Smooth muscle cell (in vitro differentiated cells): ENCODE results near the gene GRM3. TPM values are rescaled to one million over a fixed set of nuclear protein-coding genes. Genes with fewer than 3 reads are reported as not detected.

Source experiments
- DNase-seq: peaks from one replicate; lab custom pipeline; 2025; ENCODE audit not compliant: unreplicated experiment; lab: John Stamatoyannopoulos, UW
- H2AFZ ChIP-seq: fragments of 200-600 bp; sonication (generic); 2 replicates; pipeline ENCODE4 v1.6.0; 2016; ENCODE audit warnings: antibody characterized with exemption, low read depth, mild to moderate bottlenecking
- H3F3A ChIP-seq: fragments of 200-600 bp; sonication (generic); 2 replicates; pipeline ENCODE4 v1.6.0; 2017; ENCODE audit warnings: antibody characterized with exemption, low read depth
- H3K27ac ChIP-seq: fragments of 200-600 bp; sonication (generic); 2 replicates; pipeline ENCODE4 v1.5.1; 2016; ENCODE audit warnings: low read depth, mild to moderate bottlenecking
- H3K27me3 ChIP-seq: fragments of 200-600 bp; sonication (generic); 2 replicates; pipeline ENCODE4 v1.6.1; 2016; ENCODE audit warnings: low read depth, mild to moderate bottlenecking
- H3K36me3 ChIP-seq: fragments of 200-600 bp; sonication (generic); 2 replicates; pipeline ENCODE4 v1.5.1; 2016; ENCODE audit warnings: low read depth
- H3K4me1 ChIP-seq: fragments of 200-600 bp; sonication (generic); 2 replicates; pipeline ENCODE4 v1.5.1; 2016; ENCODE audit warnings: low read depth
- H3K4me2 ChIP-seq: fragments of 200-600 bp; sonication (generic); 2 replicates; pipeline ENCODE4 v1.6.0; 2016; ENCODE audit warnings: mild to moderate bottlenecking
- H3K4me3 ChIP-seq: fragments of 200-600 bp; sonication (generic); 2 replicates; pipeline ENCODE4 v1.5.1; 2016; ENCODE audit warnings: mild to moderate bottlenecking
- H3K79me2 ChIP-seq: fragments of 200-600 bp; sonication (generic); 2 replicates; pipeline ENCODE4 v1.6.0; 2016; ENCODE audit warnings: low read depth, mild to moderate bottlenecking
- H3K9ac ChIP-seq: fragments of 200-600 bp; sonication (generic); 2 replicates; pipeline ENCODE4 v1.6.0; 2016; ENCODE audit warnings: low read depth
- H3K9me3 ChIP-seq: fragments of 200-600 bp; sonication (generic); replicated peaks from 2 replicates; pipeline ENCODE4 v1.5.1; 2016; ENCODE audit warnings: low read depth
- H4K20me1 ChIP-seq: fragments of 200-600 bp; sonication (generic); 2 replicates; pipeline ENCODE4 v1.6.0; 2016; ENCODE audit warnings: low read depth
- WGBS: methylation state at CpG from one replicate; pipeline ENCODE4 v1.1.7; 2016; ENCODE audit warnings: low lambda C conversion rate; 5-methylcytosine and 5-hydroxymethylcytosine counted together
- polyA plus RNA-seq: library from polyadenylated mRNA; unstranded; fragments of >200 nt; fragmentation: Nextera tagmentation; extraction: Ambion mirVana; gene quantifications from 2 replicates; pipeline ENCODE4 v1.2.1, GENCODE V29; 2016
- total RNA-seq: library from RNA; depleted of rRNA; stranded (reverse); fragments of >200 nt; gene quantifications from 2 replicates; pipeline ENCODE4 v1.2.3, GENCODE V29; 2014
- TF ChIP-seq, protein P1 (sequence below): fragments of 200-600 bp; sonication (generic); IDR thresholded peaks from 2 replicates; pipeline ENCODE4 v1.5.1; 2017; ENCODE audit warnings: borderline replicate concordance, mild to moderate bottlenecking, antibody characterized with exemption; ENCODE audit not compliant: insufficient read depth, poor library complexity, severe bottlenecking

The GRM3 gene
- total and polyA plus RNA-seq, 2 experiments from 2014 or later = 0.35 TPM; not detected in 1

DNA sequence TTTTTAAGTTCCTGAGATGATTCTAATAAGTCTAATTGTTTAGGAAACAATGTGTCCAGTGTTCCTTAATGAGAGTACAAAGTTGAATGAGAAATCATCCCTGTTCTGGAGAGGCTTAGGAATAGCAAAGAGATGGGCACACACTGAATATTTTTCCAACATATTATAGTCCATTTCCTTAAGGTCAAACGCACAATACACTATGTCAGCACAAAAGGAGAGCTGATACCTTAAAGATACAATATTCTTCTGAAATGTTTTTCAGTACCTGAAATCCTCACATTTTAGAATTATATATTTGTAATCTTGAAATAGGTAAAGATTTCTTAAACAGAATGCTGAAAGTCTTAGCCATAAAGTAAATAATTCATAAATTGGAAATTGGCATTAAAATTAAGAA, 183.2 kb downstream of the GRM3 start:
- no peaks in the 10 kb centered on the region for H3K9me3 ChIP-seq
- no peak for DNase-seq
- H3K79me2 ChIP-seq = no peaks in the 10 kb centered on the region
- no peak overlapping the region for H3K27ac ChIP-seq
- 86% methylated on average over 1 of the region's 1 CpG for WGBS
- no peak overlapping the region for H3K4me2 ChIP-seq
- H3K4me3 ChIP-seq = no peak overlapping the region
- no peaks in the 10 kb centered on the region for H4K20me1 ChIP-seq
- no peaks in the 10 kb centered on the region for H3F3A ChIP-seq
- H3K9ac ChIP-seq = no peak overlapping the region
- no peaks in the 10 kb centered on the region for H3K27me3 ChIP-seq
- H2AFZ ChIP-seq = no peak overlapping the region
- TF ChIP-seq, protein P1, sequence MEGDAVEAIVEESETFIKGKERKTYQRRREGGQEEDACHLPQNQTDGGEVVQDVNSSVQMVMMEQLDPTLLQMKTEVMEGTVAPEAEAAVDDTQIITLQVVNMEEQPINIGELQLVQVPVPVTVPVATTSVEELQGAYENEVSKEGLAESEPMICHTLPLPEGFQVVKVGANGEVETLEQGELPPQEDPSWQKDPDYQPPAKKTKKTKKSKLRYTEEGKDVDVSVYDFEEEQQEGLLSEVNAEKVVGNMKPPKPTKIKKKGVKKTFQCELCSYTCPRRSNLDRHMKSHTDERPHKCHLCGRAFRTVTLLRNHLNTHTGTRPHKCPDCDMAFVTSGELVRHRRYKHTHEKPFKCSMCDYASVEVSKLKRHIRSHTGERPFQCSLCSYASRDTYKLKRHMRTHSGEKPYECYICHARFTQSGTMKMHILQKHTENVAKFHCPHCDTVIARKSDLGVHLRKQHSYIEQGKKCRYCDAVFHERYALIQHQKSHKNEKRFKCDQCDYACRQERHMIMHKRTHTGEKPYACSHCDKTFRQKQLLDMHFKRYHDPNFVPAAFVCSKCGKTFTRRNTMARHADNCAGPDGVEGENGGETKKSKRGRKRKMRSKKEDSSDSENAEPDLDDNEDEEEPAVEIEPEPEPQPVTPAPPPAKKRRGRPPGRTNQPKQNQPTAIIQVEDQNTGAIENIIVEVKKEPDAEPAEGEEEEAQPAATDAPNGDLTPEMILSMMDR = no peak
- no peaks in the 10 kb centered on the region for H3K36me3 ChIP-seq
- H3K4me1 ChIP-seq = no peaks in the 10 kb centered on the region

DNA sequence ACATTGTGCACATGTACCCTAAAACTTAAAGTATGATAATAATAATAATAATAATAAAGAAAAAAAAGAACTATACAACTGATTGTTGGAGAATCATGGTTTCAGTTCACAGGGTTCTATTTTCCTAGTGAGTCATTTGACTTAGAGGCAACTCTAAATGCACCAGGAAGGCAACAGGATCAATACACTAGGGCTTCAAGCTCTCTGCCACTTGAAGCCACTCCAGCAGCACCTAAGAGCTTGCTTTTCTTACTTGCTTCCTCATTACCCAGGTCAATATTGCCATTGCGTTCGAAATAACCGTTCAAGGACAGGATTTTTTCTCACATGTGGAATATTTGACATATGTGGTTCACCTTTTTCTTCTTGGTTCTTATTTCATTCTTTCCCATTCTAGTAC, 189.7 kb downstream of the GRM3 start:
- no peak for DNase-seq
- TF ChIP-seq, protein P1 = no peak
- Histone ChIP-seq H4K20me1 (no peaks in the 10 kb centered on the region), H3K4me3 (no peak overlapping the region), H2AFZ (no peak overlapping the region), H3K4me2 (no peak overlapping the region), H3K27ac (no peak overlapping the region), H3K9ac (no peak overlapping the region), H3F3A (no peaks in the 10 kb centered on the region), H3K27me3 (no peaks in the 10 kb centered on the region), H3K4me1 (no peaks in the 10 kb centered on the region), H3K36me3 (no peaks in the 10 kb centered on the region), H3K79me2 (no peaks in the 10 kb centered on the region), H3K9me3 (no peaks in the 10 kb centered on the region)
- 97% methylated on average over 3 of the region's 3 CpGs for WGBS

DNA sequence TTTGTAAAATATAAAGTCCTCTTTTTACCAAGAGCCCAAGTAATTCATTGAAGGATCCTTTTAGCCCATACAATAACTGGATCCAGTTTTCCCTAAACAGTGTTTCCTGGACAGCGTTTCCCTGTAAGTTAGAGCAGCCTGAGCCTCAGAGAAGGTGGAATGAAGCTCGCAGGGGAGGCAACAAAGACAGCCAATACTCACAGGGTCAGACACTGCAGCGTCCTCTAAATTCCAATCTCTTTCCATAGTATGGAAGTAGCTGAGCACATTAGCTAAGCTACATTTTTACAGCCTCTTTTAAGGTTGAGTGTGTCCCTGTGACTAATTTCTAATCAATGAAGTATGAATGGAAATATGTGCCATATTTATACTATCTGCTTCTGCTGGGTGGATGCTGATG, 193.5 kb downstream of the GRM3 start:
- no peaks in the 10 kb centered on the region for H3K9me3 ChIP-seq
- H3K4me3 ChIP-seq = no peak overlapping the region
- H3K4me2 ChIP-seq = no peak overlapping the region
- TF ChIP-seq, protein P1 = no peak
- no peak for DNase-seq
- no peaks in the 10 kb centered on the region for H3K79me2 ChIP-seq
- H3K36me3 ChIP-seq = no peaks in the 10 kb centered on the region
- H3K9ac ChIP-seq = no peak overlapping the region
- WGBS = 86% methylated on average over 3 of the region's 3 CpGs
- no peak overlapping the region for H3K27ac ChIP-seq
- H3F3A ChIP-seq = no peaks in the 10 kb centered on the region
- no peaks in the 10 kb centered on the region for H4K20me1 ChIP-seq
- H3K4me1 ChIP-seq = no peaks in the 10 kb centered on the region
- no peak overlapping the region for H2AFZ ChIP-seq
- no peaks in the 10 kb centered on the region for H3K27me3 ChIP-seq

DNA sequence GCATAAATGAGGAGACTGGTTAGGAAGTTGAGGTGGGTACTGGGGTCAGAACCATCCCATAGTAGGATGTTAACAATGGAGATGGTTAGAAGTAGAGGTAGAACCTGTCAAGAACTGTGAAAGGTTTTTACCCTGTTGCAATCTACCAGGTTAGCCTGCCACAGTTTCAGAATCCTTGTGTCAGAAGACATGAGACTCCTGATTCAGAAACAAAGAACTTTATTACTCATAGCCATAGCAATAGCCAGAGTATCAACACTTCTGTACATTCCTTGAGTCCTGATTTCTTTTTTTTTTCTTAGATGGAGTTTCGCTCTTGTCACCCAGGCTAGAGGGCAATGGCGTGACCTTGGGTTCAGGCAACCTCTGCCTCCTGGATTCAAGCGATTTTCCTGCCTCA, 200.9 kb downstream of the GRM3 start:
- no peaks in the 10 kb centered on the region for H3K4me1 ChIP-seq
- no peaks in the 10 kb centered on the region for H4K20me1 ChIP-seq
- WGBS = 98% methylated on average over 3 of the region's 3 CpGs
- TF ChIP-seq, protein P1 = no peak
- H3K9ac ChIP-seq = no peak overlapping the region
- no peaks in the 10 kb centered on the region for H3F3A ChIP-seq
- no peak overlapping the region for H3K4me3 ChIP-seq
- DNase-seq = no peak
- no peak overlapping the region for H3K4me2 ChIP-seq
- H3K9me3 ChIP-seq = no peaks in the 10 kb centered on the region
- no peaks in the 10 kb centered on the region for H3K79me2 ChIP-seq
- no peak overlapping the region for H2AFZ ChIP-seq
- no peaks in the 10 kb centered on the region for H3K27me3 ChIP-seq
- no peaks in the 10 kb centered on the region for H3K36me3 ChIP-seq
- no peak overlapping the region for H3K27ac ChIP-seq
